A549 (cell line): ENCODE results near the gene CLEC6A.

Experiments
- CBX8 ChIP-seq: fragments of 200-600 bp; sonication (generic); IDR thresholded peaks from 2 replicates; pipeline ENCODE4 v1.6.1; 2016
- EP300 ChIP-seq, 2 experiments: fragments of >200 bp; sonication (Bioruptor Twin); formaldehyde crosslinking; IDR thresholded peaks; 2 replicates in 1 of 2; 3 replicates in 1 of 2; pipeline ENCODE4 v1.6.1; 2016 to 2017
- POLR2A ChIP-seq: IDR thresholded peaks from 2 replicates; pipeline ENCODE4 v1.6.1; 2012; ENCODE audit warnings: mild to moderate bottlenecking, low read length
- ZFP36 ChIP-seq: fragments of 450-650 bp; IDR thresholded peaks from 2 replicates; pipeline ENCODE4 v1.6.1; 2014; ENCODE audit warnings: borderline replicate concordance; ENCODE audit not compliant: partially characterized antibody
- TF ChIP-seq, protein P1 (sequence below): fragments of >200 bp; sonication (Bioruptor Twin); formaldehyde crosslinking; IDR thresholded peaks from 3 replicates; pipeline ENCODE4 v1.5.1; 2016

DNA sequence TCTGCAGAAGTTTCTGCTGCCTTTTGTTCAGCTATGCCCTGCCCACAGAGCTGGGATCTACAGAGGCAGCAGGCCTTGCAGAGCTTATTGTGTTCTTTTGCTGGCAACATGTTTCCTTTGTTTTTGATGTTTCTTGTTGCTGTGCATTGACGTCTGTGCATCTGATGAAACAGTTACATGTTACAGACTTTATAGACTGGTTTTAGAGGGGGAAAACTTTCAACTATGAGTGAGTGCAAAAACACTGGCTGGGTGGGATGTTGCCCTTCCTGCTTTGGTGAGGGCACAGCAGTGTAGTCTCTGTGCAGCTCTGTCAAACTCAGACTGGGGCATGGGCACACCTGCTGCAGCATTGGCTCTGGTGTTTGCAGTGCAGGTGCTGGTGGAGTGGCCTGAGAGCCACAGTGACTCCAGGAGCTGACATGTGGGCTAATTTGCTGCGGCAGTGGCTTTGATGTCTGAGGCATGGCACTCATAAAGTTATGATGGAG, 26.9 kb downstream of the CLEC6A start:
- TF ChIP-seq, protein P1, sequence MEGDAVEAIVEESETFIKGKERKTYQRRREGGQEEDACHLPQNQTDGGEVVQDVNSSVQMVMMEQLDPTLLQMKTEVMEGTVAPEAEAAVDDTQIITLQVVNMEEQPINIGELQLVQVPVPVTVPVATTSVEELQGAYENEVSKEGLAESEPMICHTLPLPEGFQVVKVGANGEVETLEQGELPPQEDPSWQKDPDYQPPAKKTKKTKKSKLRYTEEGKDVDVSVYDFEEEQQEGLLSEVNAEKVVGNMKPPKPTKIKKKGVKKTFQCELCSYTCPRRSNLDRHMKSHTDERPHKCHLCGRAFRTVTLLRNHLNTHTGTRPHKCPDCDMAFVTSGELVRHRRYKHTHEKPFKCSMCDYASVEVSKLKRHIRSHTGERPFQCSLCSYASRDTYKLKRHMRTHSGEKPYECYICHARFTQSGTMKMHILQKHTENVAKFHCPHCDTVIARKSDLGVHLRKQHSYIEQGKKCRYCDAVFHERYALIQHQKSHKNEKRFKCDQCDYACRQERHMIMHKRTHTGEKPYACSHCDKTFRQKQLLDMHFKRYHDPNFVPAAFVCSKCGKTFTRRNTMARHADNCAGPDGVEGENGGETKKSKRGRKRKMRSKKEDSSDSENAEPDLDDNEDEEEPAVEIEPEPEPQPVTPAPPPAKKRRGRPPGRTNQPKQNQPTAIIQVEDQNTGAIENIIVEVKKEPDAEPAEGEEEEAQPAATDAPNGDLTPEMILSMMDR: no peak
- TF ChIP-seq EP300 (IDR thresholded peaks at IDR 0.05) (no peak), POLR2A (no peak), ZFP36 (no peak), CBX8 (no peak)
